ENCODE results near the gene MYO1A. TPM values are rescaled to one million over a fixed set of nuclear protein-coding genes. Genes with fewer than 3 reads are reported as not detected.

Gene MYO1A
- total and polyA plus RNA-seq, 2 of the 13 experiments (the other 11 are each of a cell fraction or from before 2014, with no cell fraction given) = 5.3 to 6.0 TPM

- no peak for TF ChIP-seq ZHX2 (IDR thresholded peaks at IDR 0.05; ENCODE audit: low read depth)
- TF ChIP-seq ZHX2 (CRISPR knock-in tag; IDR thresholded peaks at IDR 0.05; ENCODE audit: borderline replicate concordance) = no peak
- no peak for TF ChIP-seq ZNF788 (CRISPR knock-in tag; IDR thresholded peaks at IDR 0.05; ENCODE audit: borderline replicate concordance)
- 0 out of 2 replicates have a peak, but pooled peaks have one; percentile 17 for TF ChIP-seq ZGPAT (CRISPR knock-in tag; IDR thresholded peaks at IDR 0.05)
- no peak for TF ChIP-seq ZBTB33 (CRISPR knock-in tag; IDR thresholded peaks at IDR 0.05)
- peak; percentile 57; the same call in 1 of the 2 replicates for TF ChIP-seq ZNF142 (CRISPR knock-in tag; IDR thresholded peaks at IDR 0.05)
- TF ChIP-seq SSRP1 (CRISPR knock-in tag; IDR thresholded peaks at IDR 0.05) = no peak
- no peak for TF ChIP-seq ZKSCAN5 (CRISPR knock-in tag; IDR thresholded peaks at IDR 0.05)
- TF ChIP-seq SP2 (CRISPR knock-in tag; IDR thresholded peaks at IDR 0.05) = no peak
- no peak for TF ChIP-seq HOXD1 (CRISPR knock-in tag; IDR thresholded peaks at IDR 0.05)
- no peak for TF ChIP-seq ZNF431 (CRISPR knock-in tag; IDR thresholded peaks at IDR 0.05; ENCODE audit: borderline replicate concordance, low read depth)
- no peak for TF ChIP-seq ATM (IDR thresholded peaks at IDR 0.05; ENCODE audit: borderline replicate concordance)
- peak; percentile 52; the same call in 1 of the 2 replicates for TF ChIP-seq KDM5A (IDR thresholded peaks at IDR 0.05; ENCODE audit: borderline replicate concordance, low read length)
Measured at GRCh38 chr12:57005980-57006808, 43.7 kb downstream of the MYO1A start, which contains the start of gene ZBTB39 (continued).

Data from HepG2 (cell line).